ENCODE data around the gene RSPO4.
"Not testable (repeated sequence)": the region's sequence is repeated elsewhere in the genome, so short reads cannot be mapped to it uniquely, and the experiment has no call there.

The RSPO4 gene

GRCh38 chr20:1003920-1004697 is 2.0 kb upstream of the RSPO4 start:
- DNase-seq, result no peak

DNA sequence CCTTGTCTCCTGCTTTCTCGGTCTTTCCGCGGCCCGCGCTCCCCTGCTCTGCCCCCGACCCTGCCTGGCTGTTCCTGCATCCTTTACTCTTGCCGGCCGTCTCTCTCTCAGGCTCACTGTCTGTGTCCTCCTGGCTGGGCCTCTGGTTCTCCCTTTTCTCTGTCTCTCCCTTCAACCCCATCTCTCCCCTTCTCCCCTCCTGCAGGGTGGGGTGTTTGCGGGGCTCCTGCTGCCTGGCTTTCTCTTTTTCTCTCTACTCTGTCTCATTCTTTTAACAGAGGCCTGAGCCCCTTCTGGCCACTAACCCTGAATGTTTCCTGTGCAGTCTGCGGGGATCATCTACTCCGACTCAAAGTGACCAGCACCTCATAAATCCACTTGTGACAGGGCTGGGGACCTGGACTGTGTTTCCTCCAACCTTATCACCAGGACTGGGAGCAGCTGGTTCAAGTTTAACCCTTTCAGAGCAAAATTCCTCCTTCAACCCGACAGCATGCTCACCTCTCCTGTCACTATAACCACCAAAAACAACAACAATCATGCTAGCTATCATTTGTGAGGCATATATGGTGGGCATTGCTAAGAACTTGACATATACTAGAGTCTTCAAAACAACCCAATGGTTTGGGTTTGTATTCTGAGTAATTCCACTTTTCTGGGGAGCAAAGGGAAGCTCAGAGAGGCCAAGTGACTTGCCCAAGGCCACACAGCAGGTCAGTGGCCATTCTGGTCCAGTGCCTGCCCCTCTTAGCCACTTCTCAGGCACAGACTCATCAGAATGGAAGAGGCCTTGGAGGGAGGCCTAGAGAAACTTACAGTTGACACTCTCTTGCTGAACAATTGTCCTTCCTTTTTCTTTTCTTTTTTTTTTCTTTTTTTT is 811 bp upstream of the RSPO4 start:
- no peak for DNase-seq

- no peak for DNase-seq
Measured at GRCh38 chr20:1001116-1001515, 995 bp downstream of the RSPO4 start.

DNA sequence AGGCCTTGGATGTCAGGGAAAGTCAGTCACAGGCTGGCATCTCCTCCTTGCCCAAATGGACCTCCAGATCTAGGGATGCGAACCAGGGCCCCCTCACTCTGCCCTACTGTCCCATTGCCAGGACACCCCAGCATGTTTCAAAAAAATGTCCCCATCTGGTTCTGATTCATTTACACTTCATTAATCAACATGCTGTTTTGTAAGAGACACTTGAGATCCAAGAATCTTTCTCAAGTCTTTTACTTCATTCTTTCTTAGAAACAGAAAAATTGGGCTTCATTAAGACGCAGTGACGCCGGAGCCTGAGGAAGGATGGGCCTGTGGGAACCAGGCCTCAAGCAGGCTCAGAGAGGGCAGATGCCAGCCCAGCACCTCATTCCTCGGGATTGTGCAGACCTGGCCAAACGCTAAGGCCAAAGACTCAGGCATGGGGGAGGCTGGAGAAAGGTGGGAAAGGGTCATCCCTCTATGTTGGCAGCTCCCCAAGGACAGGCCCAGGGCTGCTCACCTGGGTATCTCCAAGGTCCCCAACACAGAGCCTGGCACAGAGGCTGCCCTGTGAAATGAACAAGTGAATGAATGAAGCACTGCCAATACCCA is 3.8 kb downstream of the RSPO4 start:
- no peak for DNase-seq

DNA sequence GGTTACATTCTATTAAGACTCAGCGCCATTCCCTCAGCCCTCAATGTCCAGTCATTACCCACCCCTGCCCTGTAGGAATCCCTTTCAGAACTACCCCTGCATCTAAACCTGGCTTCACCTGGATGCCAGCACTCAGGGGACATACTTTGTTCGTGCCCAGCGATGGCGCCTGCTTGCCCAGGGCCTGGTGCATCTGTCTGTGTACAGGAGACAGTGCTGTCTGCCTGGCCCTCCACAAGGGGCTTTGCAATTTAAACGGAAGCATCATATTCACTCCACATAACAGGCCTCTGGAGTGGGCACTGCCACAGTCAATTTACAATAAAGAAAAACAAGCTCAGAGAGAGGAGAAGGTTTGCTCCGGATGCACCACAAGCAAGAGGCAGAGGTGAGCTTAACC is 4.6 kb downstream of the RSPO4 start:
- no peak for DNase-seq

- no peak for DNase-seq
Measured at GRCh38 chr20:997016-997415, 5.1 kb downstream of the RSPO4 start.

- no peak for DNase-seq
Measured at GRCh38 chr20:995170-995569, 6.9 kb downstream of the RSPO4 start.

DNA sequence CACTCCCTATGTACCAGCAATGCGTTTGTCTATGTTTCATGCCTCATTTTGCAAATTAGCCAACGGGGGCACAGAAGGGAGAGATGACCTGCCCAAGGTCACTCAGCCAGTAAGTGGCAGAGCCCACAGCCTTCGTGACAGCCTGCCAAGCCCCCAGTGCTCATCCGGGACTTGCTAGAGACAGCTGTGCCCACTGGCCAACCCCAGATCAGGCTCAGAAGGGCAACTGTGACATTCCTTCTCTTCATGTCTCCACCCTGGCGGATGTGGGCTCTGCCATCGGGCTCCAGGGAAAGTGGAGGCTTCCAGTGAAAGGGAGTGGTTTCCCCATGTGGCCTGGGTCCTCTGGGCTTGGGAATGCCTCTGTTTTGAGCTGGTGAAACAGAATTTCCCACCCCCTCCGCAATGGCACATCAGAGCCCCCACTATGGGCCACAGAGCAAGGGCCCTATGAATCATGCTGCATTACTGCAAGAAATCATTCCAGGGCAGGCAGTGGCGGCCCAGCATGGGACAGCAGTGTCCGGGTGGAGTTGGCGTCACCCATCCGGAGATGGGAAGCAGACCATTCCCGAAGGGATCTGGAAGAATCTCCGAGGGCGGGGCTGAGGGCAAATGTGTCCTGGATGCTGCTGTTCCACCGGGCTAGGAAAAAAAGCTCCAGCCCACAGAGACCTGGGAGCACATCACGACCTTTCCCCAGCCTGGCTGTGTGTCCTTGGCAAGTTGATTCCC is 9.1 kb downstream of the RSPO4 start:
- no peak for DNase-seq

- no peak for DNase-seq
Measured at GRCh38 chr20:991850-992249, 10.3 kb downstream of the RSPO4 start.

- no peak for DNase-seq
Measured at GRCh38 chr20:990293-990959, 11.7 kb downstream of the RSPO4 start.

DNA sequence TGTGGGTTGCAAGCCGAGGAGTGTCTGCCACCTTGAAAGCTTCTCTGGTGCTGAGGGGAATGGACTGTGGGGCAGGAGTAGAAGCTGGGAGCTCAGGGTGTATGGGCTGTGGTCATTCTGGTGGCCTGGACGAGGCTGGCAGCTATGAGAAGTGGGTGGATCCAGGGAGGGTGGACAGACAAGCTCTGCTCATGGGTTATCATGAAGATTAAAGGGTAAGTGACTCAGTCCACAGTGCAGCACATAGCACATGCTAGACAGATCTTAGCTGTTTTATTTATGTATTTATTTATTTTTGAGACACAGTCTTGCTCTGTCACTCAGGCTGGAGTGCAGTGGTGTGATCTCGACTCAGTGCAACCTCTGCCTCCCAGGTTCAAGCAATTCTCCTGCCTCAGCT is 13.8 kb downstream of the RSPO4 start:
- DNase-seq, result no peak

DNA sequence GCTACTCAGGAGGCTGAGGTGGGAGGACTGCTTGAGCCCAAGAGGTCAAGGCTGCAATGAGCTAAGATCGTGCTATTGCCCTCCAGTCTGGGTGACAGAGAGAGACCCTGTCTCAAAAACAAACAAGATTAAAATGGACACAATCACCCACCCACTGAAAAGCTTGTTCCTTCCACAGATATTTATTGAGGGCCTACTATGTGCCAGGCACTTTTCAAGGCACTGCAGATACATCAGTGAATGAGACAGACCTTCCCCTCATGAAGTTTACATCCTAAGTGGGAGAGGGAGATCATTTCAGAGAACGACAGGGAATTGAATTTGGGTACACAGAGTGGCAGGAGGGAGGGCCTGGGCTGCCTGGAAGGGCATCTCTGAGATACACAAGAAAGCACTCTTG is 14.4 kb downstream of the RSPO4 start:
- DNase-seq, result no peak

DNA sequence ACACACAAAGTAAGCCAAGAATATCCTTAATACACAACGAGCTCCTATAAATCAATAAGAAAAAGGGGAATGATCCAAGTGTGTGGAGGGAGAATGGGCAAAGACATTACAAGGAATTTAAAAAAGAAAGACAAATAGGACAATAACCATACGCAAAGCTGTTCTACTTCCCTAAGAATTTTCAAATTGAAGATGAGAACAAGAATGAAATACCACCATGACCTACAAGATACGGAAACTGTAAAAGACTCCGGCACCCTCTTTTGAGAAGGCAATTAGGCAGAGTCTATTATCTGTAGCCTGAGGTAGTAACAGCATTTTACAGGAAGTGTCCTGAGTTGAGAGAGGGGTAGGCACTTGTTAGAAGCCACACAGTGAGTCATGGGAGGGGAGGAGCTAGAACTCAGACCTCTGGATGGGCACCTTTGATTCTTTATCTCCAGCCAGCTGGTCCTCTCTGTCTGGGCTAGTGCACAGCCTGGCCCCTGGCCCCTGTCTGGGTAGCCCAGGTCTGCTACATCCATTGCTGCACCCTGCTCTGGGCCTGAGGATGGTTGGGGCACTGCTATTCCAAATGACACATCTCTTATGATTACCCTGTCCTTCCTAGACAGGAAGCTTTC is 15.3 kb downstream of the RSPO4 start:
- no peak for DNase-seq

DNA sequence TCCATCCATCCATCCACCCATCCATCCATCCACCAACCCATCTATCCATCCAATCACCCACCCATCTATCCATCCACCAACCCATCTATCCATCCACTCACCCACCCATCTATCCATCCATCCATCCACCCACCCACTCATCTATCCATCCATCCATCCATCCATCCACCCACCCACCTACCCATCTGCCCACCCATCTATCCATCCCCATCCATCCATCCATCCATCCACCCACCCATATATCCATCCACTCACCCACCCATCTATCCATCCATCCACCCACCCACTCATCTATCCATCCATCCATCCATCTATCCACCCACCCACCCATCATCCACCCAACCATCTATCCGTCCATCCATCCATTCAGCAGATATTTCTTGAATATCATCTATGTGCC is 17.1 kb downstream of the RSPO4 start:
- not testable (repeated sequence) for DNase-seq

DNA sequence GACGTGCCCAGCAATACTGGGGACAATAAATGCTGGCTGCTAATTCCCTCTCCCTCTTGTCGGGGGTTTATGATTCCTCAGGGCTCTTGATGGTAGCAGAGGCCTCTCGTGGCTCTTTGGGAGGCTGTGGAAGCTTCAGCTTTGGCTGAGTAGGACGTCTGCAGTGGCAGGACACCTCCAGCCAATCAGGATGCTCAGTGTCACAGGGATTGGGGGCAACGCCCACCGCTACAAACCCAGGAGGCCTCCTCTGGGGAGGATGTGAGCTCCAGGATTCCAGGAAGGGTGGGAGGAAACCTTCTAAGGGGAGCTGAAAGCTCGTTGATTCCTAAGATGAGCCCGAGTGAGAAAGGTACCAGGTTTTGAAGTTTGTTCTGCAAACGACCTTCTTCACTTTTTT is 19.4 kb downstream of the RSPO4 start:
- DNase-seq, result no peak

DNA sequence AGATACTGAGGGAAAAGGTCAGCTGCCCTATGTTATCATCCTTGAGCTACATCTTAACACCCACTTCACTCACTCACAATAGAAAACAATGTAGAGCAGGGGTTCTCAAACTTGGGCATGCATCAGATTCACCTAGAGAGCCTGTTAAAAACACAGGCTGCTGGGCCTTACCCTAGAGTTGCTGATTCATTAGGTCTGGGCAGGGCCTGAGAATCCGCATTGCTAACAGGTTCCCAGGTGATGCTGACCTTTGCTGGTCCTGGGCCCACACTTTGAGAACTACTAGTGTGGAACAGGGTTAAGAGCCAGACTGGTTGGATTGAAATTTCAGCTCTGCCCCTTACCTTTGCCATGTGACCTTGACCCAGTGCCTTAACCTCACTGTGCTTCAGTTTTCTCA is 25.1 kb downstream of the RSPO4 start:
- no peak for DNase-seq

DNA sequence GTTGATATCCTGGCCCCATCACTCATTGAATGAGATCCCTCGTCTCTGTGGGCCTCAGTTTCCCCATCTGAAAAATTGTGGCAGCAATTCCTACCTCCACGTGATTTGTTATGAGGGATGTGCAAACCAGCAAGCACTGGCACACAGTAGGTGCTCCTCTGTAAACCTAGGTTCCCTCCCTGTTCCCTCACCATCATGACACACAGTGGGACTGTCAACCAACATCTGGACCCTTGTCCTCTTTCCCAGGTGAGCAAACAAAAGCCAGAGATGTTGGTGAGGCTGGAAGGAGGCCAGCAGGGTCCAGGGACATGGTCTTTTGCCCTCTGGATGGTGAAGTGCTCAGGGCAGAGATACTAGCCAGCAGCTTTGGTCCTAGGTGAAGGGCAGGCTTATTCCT is 26.1 kb downstream of the RSPO4 start:
- DNase-seq, result no peak

GRCh38 chr20:973785-974194 is 28.3 kb downstream of the RSPO4 start:
- DNase-seq, result no peak

GRCh38 chr20:972256-972655 is 29.9 kb downstream of the RSPO4 start:
- DNase-seq, result no peak

DNA sequence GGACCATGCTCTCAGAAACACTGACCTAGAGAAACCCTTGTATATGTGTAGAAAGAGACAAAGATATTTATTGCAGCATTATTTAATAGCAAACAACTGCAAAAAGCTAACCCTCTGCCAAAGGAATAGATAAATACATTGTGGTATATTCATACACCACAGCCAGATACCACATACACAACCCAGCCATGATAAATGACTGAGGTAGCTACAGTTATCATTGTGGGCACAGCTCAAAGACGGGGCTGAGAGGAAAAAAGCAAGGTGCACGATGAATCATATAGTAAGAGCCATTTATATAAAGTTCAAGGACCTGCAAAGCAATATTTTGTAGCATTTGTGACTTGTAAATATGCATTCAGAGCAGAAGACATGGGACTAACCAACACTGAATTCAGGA is 30.8 kb downstream of the RSPO4 start:
- DNase-seq, result no peak

- no peak for DNase-seq
Measured at GRCh38 chr20:969868-970267, 32.2 kb downstream of the RSPO4 start.
